ENCODE results near the gene L3MBTL4. TPM values are rescaled to one million over a fixed set of nuclear protein-coding genes. Genes with fewer than 3 reads are reported as not detected.

L3MBTL4 gene
- total RNA-seq, 1 experiment from 2014 or later: 1.4 TPM

- no peaks in the 10 kb centered on the region for H3K27me3 Mint-ChIP-seq (ENCODE audit: low read depth)
Measured at GRCh38 chr18:6120820-6121279, 293.9 kb downstream of the L3MBTL4 start.

GRCh38 chr18:6119761-6120160 is 294.9 kb downstream of the L3MBTL4 start:
- ChIA-PET POLR2A (no interaction called here), CTCF (no interaction called here)
- 0 out of 2 replicates have a peak, but pooled peaks cover 5% of the 10 kb centered on the region for H3K36me3 Mint-ChIP-seq
- H3K27ac Mint-ChIP-seq: no peak overlapping the region
- TF ChIP-seq NR2C2 (CRISPR knock-in tag; IDR thresholded peaks at IDR 0.05) (no peak), ZNF532 (CRISPR knock-in tag; IDR thresholded peaks at IDR 0.05; ENCODE audit: borderline replicate concordance) (no peak), SP1 (CRISPR knock-in tag; conservative IDR thresholded peaks at IDR 0.05) (no peak)
- ATAC-seq (no peak), DNase-seq (ENCODE audit: low spot score) (no peak)
- no peak overlapping the region for H3K4me3 Mint-ChIP-seq
- H3K9me3 Mint-ChIP-seq: peaks cover 17% of the 10 kb centered on the region
- peaks cover 10% of the 10 kb centered on the region for H3K4me1 Mint-ChIP-seq
- H3K27me3 Mint-ChIP-seq (ENCODE audit: low read depth): no peaks in the 10 kb centered on the region; the same call in 1 of the 2 replicates

More at GRCh38 chr18:6120820-6121279, 293.9 kb downstream of the L3MBTL4 start:
- Mint-ChIP-seq H3K27ac (no peak overlapping the region), H3K4me1 (peaks cover 10% of the 10 kb centered on the region), H3K9me3 (peaks cover 17% of the 10 kb centered on the region), H3K36me3 (0 out of 2 replicates have a peak, but pooled peaks cover 5% of the 10 kb centered on the region), H3K4me3 (no peak overlapping the region)
- no peak for TF ChIP-seq TP53 (CRISPR knock-in tag; IDR thresholded peaks at IDR 0.05)
- no peak for TF ChIP-seq NR3C1 (CRISPR knock-in tag; conservative IDR thresholded peaks at IDR 0.05; ENCODE audit: low read depth)
- TF ChIP-seq SP1 (CRISPR knock-in tag; conservative IDR thresholded peaks at IDR 0.05): no peak
- no peak for TF ChIP-seq FOXP1 (CRISPR knock-in tag; IDR thresholded peaks at IDR 0.05; ENCODE audit: borderline replicate concordance)
- no peak for TF ChIP-seq NFYB (CRISPR knock-in tag; conservative IDR thresholded peaks at IDR 0.05; ENCODE audit: low read depth)
- no peak for TF ChIP-seq ZNF219 (CRISPR knock-in tag; IDR thresholded peaks at IDR 0.05; ENCODE audit: borderline replicate concordance)
- no peak for TF ChIP-seq ZNF425 (CRISPR knock-in tag; conservative IDR thresholded peaks at IDR 0.05)
- no peak for TF ChIP-seq ZSCAN18 (CRISPR knock-in tag; IDR thresholded peaks at IDR 0.05)
- TF ChIP-seq ATF1 (CRISPR knock-in tag; IDR thresholded peaks at IDR 0.05): no peak
- TF ChIP-seq ZNF317 (CRISPR knock-in tag; IDR thresholded peaks at IDR 0.05; ENCODE audit: borderline replicate concordance, low read depth): no peak
- TF ChIP-seq FOXK1 (CRISPR knock-in tag; IDR thresholded peaks at IDR 0.05): no peak
- TF ChIP-seq NR1H2 (CRISPR knock-in tag; IDR thresholded peaks at IDR 0.05): no peak
- TF ChIP-seq USF2 (CRISPR knock-in tag; IDR thresholded peaks at IDR 0.05): no peak
- TF ChIP-seq KAT7 (CRISPR knock-in tag; IDR thresholded peaks at IDR 0.05; ENCODE audit: borderline replicate concordance): no peak
- TF ChIP-seq E2F1 (CRISPR knock-in tag; IDR thresholded peaks at IDR 0.05): no peak
- no peak for TF ChIP-seq MLX (CRISPR knock-in tag; IDR thresholded peaks at IDR 0.05)
- ATAC-seq (no peak), DNase-seq (ENCODE audit: low spot score) (no peak)
- ChIA-PET POLR2A (no interaction called here), CTCF (no interaction called here)

Measured in WTC11 (cell line).